Gastrocnemius medialis (tissue), 4 donors: ENCODE results near the gene PRRT1.

ENCODE experiments used
- CTCF ChIP-seq, 5 experiments: fragments of 450-650 bp in 3 of 5; fragments of 200-600 bp in 2 of 5; sonication (generic) in 2 of 5; IDR thresholded peaks in 4 of 5; conservative IDR thresholded peaks in 1 of 5; 1 replicate in 4 of 5; 2 replicates in 1 of 5; pipeline ENCODE4 v1.5.1; 2016 to 2019; ENCODE audit warnings: antibody characterized with exemption in 5 of 5, mild to moderate bottlenecking in 3 of 5, moderate library complexity in 3 of 5
- POLR2A ChIP-seq, 2 donors: fragments of 450-650 bp; IDR thresholded peaks; one replicate each; pipeline ENCODE4 v1.6.1; 2017; ENCODE audit warnings: antibody characterized with exemption in 2 of 2, mild to moderate bottlenecking in 2 of 2, moderate library complexity in 2 of 2

GRCh38 chr6:32112431-32112980 lies 39.2 kb downstream of the PRRT1 start:
- no peak for TF ChIP-seq CTCF (IDR thresholded peaks at IDR 0.05 in 4 of 5, conservative IDR thresholded peaks at IDR 0.05 in 1 of 5)
- no peak for TF ChIP-seq POLR2A (IDR thresholded peaks at IDR 0.05)
